ENCODE results near the gene PLXDC1.
"Not testable (repeated sequence)": the region's sequence is repeated elsewhere in the genome, so short reads cannot be mapped to it uniquely, and the experiment has no call there.

The PLXDC1 gene

GRCh38 chr17:39155654-39156053 is 4.2 kb upstream of the PLXDC1 start:
- DNase-seq (ENCODE audit: low read depth, low spot score) = no peak

- peak; percentile 85 for DNase-seq (ENCODE audit: low read depth, low spot score)
Measured at GRCh38 chr17:39153599-39154051, 2.2 kb upstream of the PLXDC1 start.

GRCh38 chr17:39151943-39152818 is 744 bp upstream of the PLXDC1 start:
- DNase-seq (ENCODE audit: low read depth, low spot score) = no peak

GRCh38 chr17:39150795-39151149 is 665 bp downstream of the PLXDC1 start:
- no peak for DNase-seq (ENCODE audit: low read depth, low spot score)

GRCh38 chr17:39150104-39150634 is 1.3 kb downstream of the PLXDC1 start:
- no peak for DNase-seq (ENCODE audit: low read depth, low spot score)

GRCh38 chr17:39147221-39148185 is 3.9 kb downstream of the PLXDC1 start:
- DNase-seq (ENCODE audit: low read depth, low spot score) = no peak

- DNase-seq (ENCODE audit: low read depth, low spot score) = no peak
Measured at GRCh38 chr17:39146273-39146672, 5.2 kb downstream of the PLXDC1 start.

- DNase-seq (ENCODE audit: low read depth, low spot score) = no peak
Measured at GRCh38 chr17:39145143-39145542, 6.3 kb downstream of the PLXDC1 start.

- no peak for DNase-seq (ENCODE audit: low read depth, low spot score)
Measured at GRCh38 chr17:39144416-39144840, 7.0 kb downstream of the PLXDC1 start.

- DNase-seq (ENCODE audit: low read depth, low spot score) = no peak
Measured at GRCh38 chr17:39143552-39144093, 7.8 kb downstream of the PLXDC1 start.

- no peak for DNase-seq (ENCODE audit: low read depth, low spot score)
Measured at GRCh38 chr17:39141915-39142664, 9.3 kb downstream of the PLXDC1 start.

- DNase-seq (ENCODE audit: low read depth, low spot score) = no peak
Measured at GRCh38 chr17:39141294-39141693, 10.1 kb downstream of the PLXDC1 start.

GRCh38 chr17:39139561-39139960 is 11.9 kb downstream of the PLXDC1 start:
- no peak for DNase-seq (ENCODE audit: low read depth, low spot score)

- DNase-seq (ENCODE audit: low read depth, low spot score) = no peak
Measured at GRCh38 chr17:39139161-39139511, 12.3 kb downstream of the PLXDC1 start.

- DNase-seq (ENCODE audit: low read depth, low spot score) = no peak
Measured at GRCh38 chr17:39138431-39139160, 12.8 kb downstream of the PLXDC1 start.

- DNase-seq (ENCODE audit: low read depth, low spot score) = no peak
Measured at GRCh38 chr17:39134878-39135277, 16.6 kb downstream of the PLXDC1 start.

GRCh38 chr17:39132192-39132610 is 19.2 kb downstream of the PLXDC1 start:
- DNase-seq (ENCODE audit: low read depth, low spot score) = no peak

GRCh38 chr17:39131616-39132015 is 19.8 kb downstream of the PLXDC1 start:
- no peak for DNase-seq (ENCODE audit: low read depth, low spot score)

- no peak for DNase-seq (ENCODE audit: low read depth, low spot score)
Measured at GRCh38 chr17:39130205-39130604, 21.2 kb downstream of the PLXDC1 start.

- DNase-seq (ENCODE audit: low read depth, low spot score) = not testable (repeated sequence)
Measured at GRCh38 chr17:39129544-39129943, 21.9 kb downstream of the PLXDC1 start.

Data from activated naive CD8-positive, alpha-beta T cell treated with anti-CD3 and anti-CD28 coated beads, Interleukin-2, amount 50 U/mL, for 16 hours (primary cell).